Fibroblast of lung (primary cell): ENCODE measurements around the gene CHTOP. TPM values are rescaled to one million over a fixed set of nuclear protein-coding genes. Genes with fewer than 3 reads are reported as not detected.

Source experiments
- DNase-seq, 2 donors: peaks; one replicate each; pipeline versions ENCODE4 v3.0.0 to v3.0.0-alpha.2; 2010; ENCODE audit warnings: low read depth in 2 of 2
- H2AFZ ChIP-seq: 2 replicates; pipeline ENCODE4 v1.5.1; 2012; ENCODE audit warnings: low read length, control low read depth, inconsistent platforms
- H3K27ac ChIP-seq: 2 replicates; pipeline ENCODE4 v1.5.1; 2011; ENCODE audit warnings: low read length, control low read depth; ENCODE audit not compliant: insufficient read depth
- H3K27me3 ChIP-seq: 2 replicates; pipeline ENCODE4 v1.5.1; 2011; ENCODE audit warnings: mild to moderate bottlenecking, low read length; ENCODE audit not compliant: control insufficient read depth, insufficient read depth
- H3K36me3 ChIP-seq: 2 replicates; pipeline ENCODE4 v1.5.1; 2011; ENCODE audit warnings: low read length; ENCODE audit not compliant: control insufficient read depth, insufficient read depth
- H3K4me1 ChIP-seq: 2 replicates; pipeline ENCODE4 v1.5.1; 2011; ENCODE audit warnings: low read length; ENCODE audit not compliant: control insufficient read depth, insufficient read depth; ENCODE audit errors: extremely low read depth
- H3K4me2 ChIP-seq: 2 replicates; pipeline ENCODE4 v1.5.1; 2011; ENCODE audit warnings: low read length, control low read depth; ENCODE audit not compliant: insufficient read depth; ENCODE audit errors: extremely low read depth
- H3K4me3 ChIP-seq, 4 experiments: fragments of 200-600 bp in 1 of 4; sonication (generic) in 1 of 4; replicated peaks in 1 of 4; 2 replicates each; pipeline ENCODE4 v1.5.1; 2011 to 2016; ENCODE audit warnings: low read length in 4 of 4, low read depth in 3 of 4, mild to moderate bottlenecking in 3 of 4, control low read depth in 2 of 4, inconsistent platforms in 1 of 4, mixed read lengths in 1 of 4; ENCODE audit not compliant: insufficient read depth in 1 of 4; ENCODE audit errors: control extremely low read depth in 1 of 4
- H3K79me2 ChIP-seq: 2 replicates; pipeline ENCODE4 v1.5.1; 2012; ENCODE audit warnings: mild to moderate bottlenecking, low read length, inconsistent platforms; ENCODE audit not compliant: control insufficient read depth, insufficient read depth
- H3K9ac ChIP-seq: 2 replicates; pipeline ENCODE4 v1.5.1; 2011; ENCODE audit warnings: mild to moderate bottlenecking, low read length, control low read depth; ENCODE audit not compliant: insufficient read depth
- H3K9me3 ChIP-seq: 2 replicates; pipeline ENCODE4 v1.5.1; 2012; ENCODE audit warnings: low read depth, low read length; ENCODE audit not compliant: control insufficient read depth, insufficient read depth
- H4K20me1 ChIP-seq: 2 replicates; pipeline ENCODE4 v1.5.1; 2011; ENCODE audit warnings: low read length; ENCODE audit not compliant: control insufficient read depth, insufficient read depth; ENCODE audit errors: extremely low read depth
- EZH2 ChIP-seq: IDR thresholded peaks from 2 replicates; pipeline ENCODE4 v1.5.1; 2012; ENCODE audit warnings: low read length, control low read depth, mild to moderate bottlenecking; ENCODE audit errors: missing control alignments
- polyA plus RNA-seq, 2 donors: library from polyadenylated mRNA; depleted of rRNA in 1 of 2; stranded (reverse) in 1 of 2; unstranded in 1 of 2; fragments of >200 nt; gene quantifications; 2 replicates each; pipeline ENCODE4 v1.2.1, GENCODE V29; 2011 to 2012; ENCODE audit warnings: missing spikeins in 1 of 2
- total RNA-seq: library from RNA; depleted of rRNA; stranded (reverse); fragments of >200 nt; gene quantifications from 2 replicates; pipeline ENCODE4 v1.2.1, GENCODE V29; 2014
- TF ChIP-seq, protein P1 (sequence below), 2 donors: IDR thresholded peaks in 1 of 2; conservative IDR thresholded peaks in 1 of 2; 1 replicate in 1 of 2; 2 replicates in 1 of 2; pipeline ENCODE4 v1.5.1; 2011 to 2012; ENCODE audit warnings: low read length in 2 of 2, control low read depth in 1 of 2, inconsistent platforms in 1 of 2, low read depth in 1 of 2, mild to moderate bottlenecking in 1 of 2

The CHTOP gene
- total and polyA plus RNA-seq, 2 donors (not counting 1 experiment from before 2014, with no cell fraction given), result 34.0 to 47.6 TPM

GRCh38 chr1:153643816-153644215, 9.9 kb downstream of the CHTOP start:
- no peak overlapping the region for H3K4me2 ChIP-seq
- H3K9ac ChIP-seq, result no peak overlapping the region
- peaks cover 18% of the 10 kb centered on the region for H3K36me3 ChIP-seq
- DNase-seq, result no peak
- no peaks in the 10 kb centered on the region for H4K20me1 ChIP-seq
- H3K27ac ChIP-seq, result no peak overlapping the region
- no peak overlapping the region for H2AFZ ChIP-seq
- peaks cover 3% of the 10 kb centered on the region for H3K79me2 ChIP-seq
- no peaks in the 10 kb centered on the region for H3K27me3 ChIP-seq
- TF ChIP-seq, protein P1, sequence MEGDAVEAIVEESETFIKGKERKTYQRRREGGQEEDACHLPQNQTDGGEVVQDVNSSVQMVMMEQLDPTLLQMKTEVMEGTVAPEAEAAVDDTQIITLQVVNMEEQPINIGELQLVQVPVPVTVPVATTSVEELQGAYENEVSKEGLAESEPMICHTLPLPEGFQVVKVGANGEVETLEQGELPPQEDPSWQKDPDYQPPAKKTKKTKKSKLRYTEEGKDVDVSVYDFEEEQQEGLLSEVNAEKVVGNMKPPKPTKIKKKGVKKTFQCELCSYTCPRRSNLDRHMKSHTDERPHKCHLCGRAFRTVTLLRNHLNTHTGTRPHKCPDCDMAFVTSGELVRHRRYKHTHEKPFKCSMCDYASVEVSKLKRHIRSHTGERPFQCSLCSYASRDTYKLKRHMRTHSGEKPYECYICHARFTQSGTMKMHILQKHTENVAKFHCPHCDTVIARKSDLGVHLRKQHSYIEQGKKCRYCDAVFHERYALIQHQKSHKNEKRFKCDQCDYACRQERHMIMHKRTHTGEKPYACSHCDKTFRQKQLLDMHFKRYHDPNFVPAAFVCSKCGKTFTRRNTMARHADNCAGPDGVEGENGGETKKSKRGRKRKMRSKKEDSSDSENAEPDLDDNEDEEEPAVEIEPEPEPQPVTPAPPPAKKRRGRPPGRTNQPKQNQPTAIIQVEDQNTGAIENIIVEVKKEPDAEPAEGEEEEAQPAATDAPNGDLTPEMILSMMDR (conservative IDR thresholded peaks at IDR 0.05 in 1 of 2, IDR thresholded peaks at IDR 0.05 in 1 of 2; ENCODE audit: low read depth in 1 of 2, low read length in 2 of 2), result no peak
- TF ChIP-seq EZH2, result no peak
- no peak overlapping the region for H3K4me3 ChIP-seq
- no peaks in the 10 kb centered on the region for H3K9me3 ChIP-seq
- H3K4me1 ChIP-seq, result no peaks in the 10 kb centered on the region

DNA sequence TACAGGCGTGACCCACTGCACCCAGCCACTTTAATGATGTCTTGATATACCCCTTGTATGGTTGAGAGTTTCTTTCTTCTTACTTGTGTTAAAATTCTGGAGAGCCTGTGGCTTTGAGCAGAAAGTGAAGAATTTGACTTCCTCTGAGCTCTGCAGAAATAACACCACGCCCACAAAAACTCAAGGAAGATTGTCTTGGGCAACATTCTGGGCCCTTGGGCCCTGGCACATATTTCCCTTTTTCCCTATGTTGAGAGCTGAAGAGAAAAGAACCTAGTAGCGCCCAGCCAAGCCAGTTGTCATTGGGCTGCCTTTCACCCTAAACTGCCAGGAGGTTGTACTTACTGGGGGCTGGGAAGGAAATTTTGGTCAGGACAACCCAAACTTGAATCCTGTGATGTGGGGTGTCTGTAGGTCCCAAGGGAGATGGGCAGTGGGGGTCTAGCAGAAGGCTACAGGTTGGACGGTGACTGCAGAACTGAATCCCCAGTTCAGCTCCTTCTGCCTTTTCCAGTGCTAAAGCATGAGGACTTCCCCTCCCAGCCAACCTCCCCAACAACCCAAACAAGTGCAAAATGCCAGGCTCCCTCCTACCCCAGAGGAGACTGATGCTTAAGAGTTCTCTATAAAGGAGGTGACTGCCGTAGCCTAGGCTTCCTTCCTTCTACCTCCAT, 12.9 kb downstream of the CHTOP start:
- Histone ChIP-seq H3K79me2 (no peaks in the 10 kb centered on the region), H3K4me1 (no peaks in the 10 kb centered on the region), H3K27ac (no peak overlapping the region), H3K9me3 (no peaks in the 10 kb centered on the region), H2AFZ (no peak overlapping the region), H3K27me3 (no peaks in the 10 kb centered on the region), H3K4me3 (no peak overlapping the region), H3K4me2 (no peak overlapping the region), H3K36me3 (peaks cover 8% of the 10 kb centered on the region), H4K20me1 (no peaks in the 10 kb centered on the region), H3K9ac (no peak overlapping the region)
- DNase-seq, result no peak
- TF ChIP-seq, protein P1 (conservative IDR thresholded peaks at IDR 0.05 in 1 of 2, IDR thresholded peaks at IDR 0.05 in 1 of 2; ENCODE audit: low read depth in 1 of 2, low read length in 2 of 2), result no peak
- TF ChIP-seq EZH2, result no peak

DNA sequence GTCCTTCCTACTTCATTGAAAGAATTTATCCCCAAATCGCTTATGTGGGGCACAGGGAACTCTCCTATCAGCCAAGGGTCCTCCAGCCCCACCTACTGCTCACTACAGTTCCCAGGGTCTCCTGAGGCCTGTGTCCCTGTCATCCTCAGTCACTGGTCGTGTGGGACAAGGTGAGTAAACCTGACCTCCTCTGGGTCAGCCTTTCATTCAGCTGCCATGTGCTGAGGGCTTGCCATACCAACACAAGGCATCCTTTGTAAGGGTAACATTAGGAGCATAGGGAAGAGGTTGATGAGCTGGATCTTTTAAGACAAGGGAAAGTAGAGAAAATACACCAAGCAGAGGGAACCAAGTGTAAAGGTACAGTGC, 13.5 kb downstream of the CHTOP start:
- Histone ChIP-seq H3K9ac (no peak overlapping the region), H3K36me3 (peaks cover 5% of the 10 kb centered on the region), H3K27me3 (no peaks in the 10 kb centered on the region), H3K9me3 (no peaks in the 10 kb centered on the region), H3K4me2 (no peak overlapping the region), H4K20me1 (no peaks in the 10 kb centered on the region), H3K79me2 (no peaks in the 10 kb centered on the region), H3K4me1 (no peaks in the 10 kb centered on the region), H3K27ac (no peak overlapping the region), H3K4me3 (no peak overlapping the region), H2AFZ (no peak overlapping the region)
- DNase-seq, result no peak
- TF ChIP-seq, protein P1 (conservative IDR thresholded peaks at IDR 0.05 in 1 of 2, IDR thresholded peaks at IDR 0.05 in 1 of 2; ENCODE audit: low read depth in 1 of 2, low read length in 2 of 2), result no peak
- no peak for TF ChIP-seq EZH2
